ENCODE results near the gene MUC6.

MUC6 gene

GRCh38 chr11:1073261-1073724 is 36.8 kb upstream of the MUC6 start:
- DNase-seq (ENCODE audit: low spot score), result no peak

GRCh38 chr11:1072821-1073231 is 36.3 kb upstream of the MUC6 start:
- DNase-seq (ENCODE audit: low spot score), result no peak

- no peak for DNase-seq (ENCODE audit: low spot score)
Measured at GRCh38 chr11:1072116-1072820, 35.8 kb upstream of the MUC6 start.

GRCh38 chr11:1071571-1072115 is 35.1 kb upstream of the MUC6 start:
- no peak for DNase-seq (ENCODE audit: low spot score)

- no peak for DNase-seq (ENCODE audit: low spot score)
Measured at GRCh38 chr11:1070594-1071462, 34.3 kb upstream of the MUC6 start.

- no peak for DNase-seq (ENCODE audit: low spot score)
Measured at GRCh38 chr11:1069740-1070139, 33.2 kb upstream of the MUC6 start.

- DNase-seq (ENCODE audit: low spot score), result no peak
Measured at GRCh38 chr11:1067812-1068496, 31.4 kb upstream of the MUC6 start.

- DNase-seq (ENCODE audit: low spot score), result no peak
Measured at GRCh38 chr11:1064167-1064566, 27.6 kb upstream of the MUC6 start.

GRCh38 chr11:1062075-1062820 is 25.7 kb upstream of the MUC6 start:
- DNase-seq (ENCODE audit: low spot score), result no peak

GRCh38 chr11:1060852-1061616 is 24.5 kb upstream of the MUC6 start:
- DNase-seq (ENCODE audit: low spot score), result no peak

- no peak for DNase-seq (ENCODE audit: low spot score)
Measured at GRCh38 chr11:1060410-1060809, 23.9 kb upstream of the MUC6 start.

GRCh38 chr11:1059759-1060158 is 23.2 kb upstream of the MUC6 start:
- DNase-seq (ENCODE audit: low spot score), result no peak

- no peak for DNase-seq (ENCODE audit: low spot score)
Measured at GRCh38 chr11:1057806-1058205, 21.3 kb upstream of the MUC6 start.

GRCh38 chr11:1055990-1056771 is 19.7 kb upstream of the MUC6 start:
- DNase-seq (ENCODE audit: low spot score), result no peak

GRCh38 chr11:1055109-1055703 is 18.7 kb upstream of the MUC6 start:
- DNase-seq (ENCODE audit: low spot score), result no peak

GRCh38 chr11:1054143-1055108 is 17.9 kb upstream of the MUC6 start:
- no peak for DNase-seq (ENCODE audit: low spot score)

GRCh38 chr11:1053121-1053901 is 16.8 kb upstream of the MUC6 start:
- no peak for DNase-seq (ENCODE audit: low spot score)
